SW 1271 (cell line): ENCODE measurements around the gene RNF144A.

Experiments
- DNase-seq, 2 experiments: peaks; one replicate each; lab custom pipeline; 2025; lab: John Stamatoyannopoulos, UW

RNF144A gene

DNA sequence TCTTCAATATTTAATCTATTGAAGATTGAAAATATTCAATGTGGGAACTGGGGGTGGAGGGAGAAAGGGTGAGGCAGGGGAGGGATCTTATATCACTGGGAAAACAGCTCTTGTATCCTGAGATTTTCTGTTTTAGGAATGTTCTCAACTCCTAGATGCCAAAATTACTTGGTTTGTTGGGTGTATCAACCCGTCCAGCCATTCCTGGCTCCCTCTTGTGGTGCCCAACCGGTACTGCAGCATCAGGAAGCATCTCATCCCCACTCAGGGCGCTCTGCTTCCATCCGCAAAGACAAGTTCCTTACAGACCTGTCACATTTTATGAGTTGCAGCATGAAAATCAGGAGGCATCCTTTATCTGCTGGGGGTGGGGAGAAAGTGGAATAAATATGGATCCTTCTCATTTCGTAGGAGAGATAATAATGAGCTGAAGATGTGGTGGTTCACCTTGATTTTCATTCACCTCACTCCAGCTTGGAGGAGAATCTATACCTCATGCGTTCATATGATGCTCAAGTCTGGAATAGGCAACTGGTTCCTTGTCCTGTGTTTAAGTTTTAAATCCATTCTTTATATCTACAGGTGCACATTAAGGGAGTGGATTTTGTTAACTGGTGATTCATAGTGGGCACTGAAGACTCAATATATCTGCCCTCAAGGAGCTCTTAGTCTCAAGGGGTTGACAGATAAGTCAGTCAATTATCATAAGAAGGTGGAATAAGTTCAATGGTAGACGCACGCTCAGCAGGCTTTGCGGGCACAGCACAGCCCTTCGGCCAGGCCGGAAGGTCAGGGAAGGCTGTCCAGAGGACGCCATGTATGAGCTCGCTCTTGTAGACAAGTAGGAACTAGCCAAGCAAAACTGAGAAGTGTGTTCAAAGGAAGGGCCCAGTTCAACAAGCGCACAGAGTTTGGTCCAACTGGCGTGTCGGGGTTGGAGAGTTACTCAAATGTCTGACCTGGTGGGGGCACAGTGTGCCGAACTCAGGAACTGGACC lies 127.3 kb downstream of the RNF144A start:
- peak in 1 of 2 experiments; percentile 25 for DNase-seq

DNA sequence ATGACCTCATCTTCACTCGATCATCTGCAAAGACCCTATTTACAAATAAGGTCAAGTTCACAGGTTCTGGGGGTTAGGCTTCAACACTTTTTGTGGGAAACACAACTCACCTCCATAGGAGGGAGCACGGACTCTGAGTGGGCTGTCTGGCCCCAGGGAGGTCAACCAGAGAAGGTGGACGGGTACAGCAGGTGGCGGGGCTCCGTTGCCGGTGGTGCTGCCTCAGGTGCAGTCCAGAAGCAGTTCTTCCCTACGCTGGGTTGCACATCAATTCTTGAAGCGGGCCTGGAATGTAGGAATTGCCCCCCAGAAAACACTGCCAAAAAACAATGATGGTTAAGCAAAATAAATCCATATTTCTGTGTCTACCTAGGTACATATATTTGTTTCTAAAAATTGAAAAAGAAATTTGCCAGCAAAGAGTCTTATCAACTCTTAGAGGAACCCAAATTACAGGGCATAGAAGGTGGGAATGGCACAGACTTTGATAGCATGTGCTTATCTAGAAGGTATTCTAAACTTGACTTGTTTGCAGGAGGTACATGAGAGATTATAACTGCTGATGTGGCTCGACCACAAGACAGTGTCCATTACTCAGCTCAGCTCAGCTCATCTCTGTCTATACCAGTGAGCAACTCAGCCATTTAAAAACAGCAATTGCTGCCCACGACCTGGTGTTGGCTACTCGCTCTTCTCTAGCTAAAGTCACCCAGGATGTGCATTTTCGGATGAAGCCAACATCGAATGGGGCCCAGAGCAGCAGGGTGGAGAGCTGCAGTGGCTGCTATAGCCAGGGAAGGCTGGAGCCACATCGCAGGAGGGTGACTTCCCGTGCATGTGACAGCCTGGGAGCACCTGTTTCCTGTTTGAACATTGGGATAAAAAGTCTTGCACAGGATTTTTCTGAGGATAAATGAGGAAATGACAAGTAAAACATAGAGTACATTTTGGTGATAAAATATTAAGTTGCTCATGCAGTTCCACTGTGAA lies 128.7 kb downstream of the RNF144A start:
- no peak for DNase-seq

DNA sequence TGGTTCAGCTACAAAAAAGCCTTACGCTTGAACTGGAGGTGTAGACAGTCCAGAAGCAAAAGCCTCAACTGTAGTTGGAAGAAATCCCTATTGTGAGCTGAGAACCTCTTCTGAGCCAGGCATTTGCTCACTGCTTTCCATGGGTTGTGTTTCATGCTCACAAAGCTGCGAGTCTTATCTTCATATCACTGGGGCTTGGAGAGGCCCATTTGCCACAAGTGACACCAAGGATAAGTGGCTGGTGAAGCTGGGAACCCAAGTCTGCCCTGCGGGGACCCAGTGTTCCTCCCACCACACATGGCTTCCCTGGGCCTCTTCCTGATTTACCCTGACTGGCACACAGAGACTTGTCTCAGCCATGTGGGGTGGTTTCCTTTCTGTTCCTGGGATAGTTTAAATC lies 130.4 kb downstream of the RNF144A start:
- no peak for DNase-seq

DNA sequence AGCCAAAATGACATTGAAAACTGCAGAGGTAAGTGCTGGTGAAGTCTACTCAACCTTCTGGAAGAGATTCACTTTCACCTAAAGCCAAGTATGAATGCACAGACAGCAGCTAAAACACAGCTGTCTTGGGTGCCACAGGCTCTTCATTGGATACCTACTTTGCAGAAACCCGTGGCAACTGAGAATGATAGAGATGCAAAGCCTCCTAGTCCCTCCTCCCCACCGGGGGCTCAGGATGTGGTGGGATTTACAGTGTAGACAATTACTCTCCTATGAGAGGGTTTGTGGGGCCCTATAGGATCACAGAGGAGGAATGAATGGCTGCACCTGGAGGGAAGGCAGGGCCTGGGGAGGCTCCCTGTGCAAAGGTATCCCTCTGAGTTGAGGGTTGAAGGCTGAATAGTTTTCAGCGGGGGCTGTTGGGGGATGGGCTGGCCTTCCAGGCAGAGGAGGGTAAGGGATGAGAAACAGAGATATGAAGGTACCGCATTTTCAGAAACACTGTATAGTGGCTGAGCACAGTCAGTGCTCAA lies 131.6 kb downstream of the RNF144A start:
- no peak for DNase-seq

DNA sequence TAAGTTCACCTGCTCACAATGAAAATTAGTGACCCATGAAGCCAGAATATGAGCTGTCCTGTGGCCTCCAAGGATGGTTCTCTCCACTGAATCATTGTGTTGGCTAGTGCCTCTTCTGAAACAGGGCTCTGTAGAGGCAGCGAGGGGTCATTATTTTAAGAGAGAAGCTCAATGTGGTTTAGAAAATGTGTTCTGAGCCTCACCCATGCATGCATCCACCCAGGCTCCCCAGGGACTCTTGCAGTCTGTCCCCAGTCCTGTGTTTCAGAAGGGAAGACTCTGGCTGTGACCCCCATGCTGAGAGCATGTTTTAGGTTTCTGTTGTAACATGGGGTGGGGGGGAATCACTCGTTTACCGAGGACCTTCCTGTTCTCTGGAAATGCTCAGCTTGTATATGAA lies 135.2 kb downstream of the RNF144A start:
- no peak for DNase-seq

DNA sequence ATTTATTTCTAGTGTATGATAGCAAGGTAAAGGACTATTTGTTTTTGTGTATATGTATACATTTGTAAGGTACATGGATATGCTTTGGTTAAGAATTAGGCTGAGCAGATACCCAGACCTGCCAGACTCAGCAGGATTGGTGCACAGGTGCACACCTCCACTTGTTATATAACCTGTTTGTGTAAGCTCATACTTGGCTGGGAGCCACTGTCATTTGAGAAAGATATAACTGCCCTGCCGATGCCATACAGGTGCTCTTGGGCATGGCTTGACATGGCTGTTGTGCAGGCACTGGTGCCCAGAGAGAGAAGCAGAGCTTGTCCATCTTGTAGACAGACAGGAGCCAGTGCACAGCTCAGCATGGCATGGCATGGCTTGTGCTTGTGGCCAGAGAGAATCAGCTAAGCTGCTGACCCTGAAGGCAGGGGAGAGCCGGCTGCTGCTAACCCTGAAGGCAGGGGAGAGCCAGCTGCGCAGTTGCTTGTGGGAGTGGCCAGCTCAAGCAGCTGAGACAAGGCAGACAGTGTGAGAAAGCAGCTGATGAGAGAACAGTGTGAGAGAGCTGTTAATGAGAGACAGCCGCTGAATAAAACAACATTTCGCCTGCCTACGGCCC lies 136.5 kb downstream of the RNF144A start:
- no peak for DNase-seq

DNA sequence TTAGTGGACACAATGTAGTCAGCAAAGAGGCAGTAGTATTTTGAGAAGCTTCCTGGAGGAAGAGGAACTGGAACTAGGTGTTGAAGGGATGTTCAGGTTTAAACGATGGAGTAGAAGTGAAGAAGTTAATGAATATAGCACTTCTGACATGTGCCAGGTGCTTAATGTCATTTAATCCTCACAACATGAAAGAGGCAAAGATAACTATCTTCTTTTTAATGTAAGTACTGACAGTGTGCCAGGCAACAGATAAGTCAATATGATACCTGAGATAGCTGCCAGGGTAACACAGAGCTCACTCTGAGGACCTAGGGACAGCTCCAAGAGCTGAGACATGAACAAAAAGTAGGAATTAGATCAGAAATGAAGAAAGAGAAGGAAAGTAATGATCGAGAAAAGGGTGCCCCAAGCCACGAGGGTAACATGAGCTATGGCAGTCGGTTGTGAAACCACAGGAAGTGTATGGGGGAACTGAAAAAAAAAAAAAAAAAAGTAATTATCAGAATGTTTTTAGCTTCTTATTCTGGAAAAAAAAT lies 140.7 kb downstream of the RNF144A start:
- no peak for DNase-seq

DNA sequence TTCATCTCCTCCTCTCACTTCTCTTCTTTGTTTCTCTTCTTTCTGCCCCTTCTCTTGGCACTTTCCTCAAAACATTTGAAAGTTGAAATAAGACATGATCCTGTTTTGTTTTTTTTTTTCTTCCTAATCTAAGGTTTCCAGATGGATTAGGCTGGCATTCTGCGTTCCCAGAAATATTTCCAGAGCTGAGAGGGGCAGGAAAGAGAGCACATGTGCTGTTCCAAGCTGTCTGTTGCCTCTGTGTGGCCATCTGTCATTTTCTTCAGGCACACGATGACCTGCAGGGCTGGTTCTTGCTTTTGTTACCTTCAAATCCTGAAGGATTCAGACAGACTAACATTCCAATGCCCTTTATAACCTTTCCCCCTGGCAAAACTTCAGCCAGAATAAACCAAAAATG lies 142.9 kb downstream of the RNF144A start:
- no peak for DNase-seq

DNA sequence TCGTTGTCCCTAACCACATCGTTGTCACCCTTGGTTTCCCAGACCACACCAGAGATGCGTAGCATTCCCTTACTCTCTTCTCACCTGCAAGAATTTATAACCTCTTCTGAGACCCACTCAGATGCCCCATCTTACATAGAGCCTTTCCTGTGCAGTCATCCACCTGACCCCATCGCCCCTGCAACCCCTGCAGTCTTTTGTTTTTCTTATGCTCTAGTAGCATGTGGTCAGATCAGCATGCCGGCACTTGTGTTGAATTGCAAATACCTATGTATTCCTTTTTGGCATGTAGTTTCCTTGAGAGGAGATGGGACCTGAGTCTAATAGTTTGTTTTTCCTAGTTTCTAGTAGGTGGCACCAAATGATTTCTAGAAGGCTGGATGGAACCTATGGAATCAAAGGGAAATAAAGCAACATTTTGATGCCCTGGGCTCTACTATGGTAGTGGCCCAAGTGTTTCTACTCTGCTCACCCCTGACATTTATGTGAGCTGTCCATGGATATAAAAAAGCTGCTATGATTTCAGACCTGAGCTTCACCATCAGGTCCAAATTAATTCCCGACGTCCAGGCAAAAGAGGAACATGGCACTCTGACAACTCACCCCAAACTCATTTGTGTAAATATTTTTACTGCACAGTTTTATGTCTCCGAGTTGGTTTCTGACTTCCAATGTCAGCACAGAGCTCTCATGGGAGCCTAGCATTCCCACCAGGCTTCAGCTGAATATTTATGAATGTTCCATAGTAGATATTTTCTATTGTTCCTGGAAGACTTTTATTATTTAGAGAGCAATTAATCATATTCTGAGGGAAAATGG lies 143.6 kb downstream of the RNF144A start:
- no peak for DNase-seq

DNA sequence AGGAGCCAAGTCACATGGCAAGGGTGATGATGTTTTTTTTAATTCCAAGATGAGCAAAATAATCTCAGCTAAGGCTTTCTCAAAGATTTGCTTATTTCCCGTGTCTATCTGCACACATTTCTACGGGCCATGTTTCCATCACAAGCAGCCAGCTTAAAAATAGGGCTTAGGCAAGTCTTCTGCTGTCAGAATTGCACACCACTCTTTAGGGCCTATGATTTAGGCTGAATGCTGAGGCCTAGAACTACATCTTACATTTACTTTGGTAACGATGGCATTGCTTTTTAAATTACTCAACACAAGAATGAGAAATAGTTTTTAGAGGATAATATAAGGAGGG lies 144.2 kb downstream of the RNF144A start:
- no peak for DNase-seq

DNA sequence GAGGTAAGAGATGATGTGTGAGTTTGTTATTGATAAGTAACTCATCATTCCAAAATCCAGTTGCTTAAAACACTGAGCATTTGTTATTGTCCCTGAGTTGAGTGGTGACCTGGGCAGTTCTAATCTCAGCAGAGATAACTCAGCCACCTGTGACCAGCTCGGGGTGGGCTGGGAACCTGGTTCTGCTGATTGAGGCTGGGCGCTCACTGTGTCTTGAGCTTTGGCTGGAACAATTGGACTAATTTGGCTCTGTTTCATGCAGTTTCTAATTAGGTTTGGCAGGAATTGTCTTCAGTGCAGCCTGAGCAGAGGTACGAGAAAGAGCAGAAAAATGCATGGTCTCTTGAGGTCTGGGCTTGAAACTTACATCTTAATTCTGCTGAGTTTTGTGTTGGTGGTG lies 144.7 kb downstream of the RNF144A start:
- no peak for DNase-seq

DNA sequence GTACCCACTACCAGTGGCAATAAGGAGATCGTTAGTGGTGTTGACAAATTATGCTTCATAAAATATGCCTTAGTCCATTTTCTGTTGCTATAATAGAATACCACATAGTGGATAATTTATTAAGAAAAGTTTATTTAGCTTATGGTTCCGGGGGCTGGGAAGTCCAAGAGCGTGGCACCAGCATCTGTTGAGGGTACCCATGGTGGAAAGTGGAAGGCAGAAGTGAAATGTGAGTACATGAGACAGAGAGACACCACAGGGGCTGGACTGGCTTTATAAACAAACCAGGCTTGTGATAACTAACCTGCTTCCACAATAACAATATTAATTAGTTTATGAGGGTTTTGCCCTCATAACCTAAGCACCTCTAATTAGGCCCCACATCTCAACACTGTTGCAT lies 146.6 kb downstream of the RNF144A start:
- DNase-seq: no peak

DNA sequence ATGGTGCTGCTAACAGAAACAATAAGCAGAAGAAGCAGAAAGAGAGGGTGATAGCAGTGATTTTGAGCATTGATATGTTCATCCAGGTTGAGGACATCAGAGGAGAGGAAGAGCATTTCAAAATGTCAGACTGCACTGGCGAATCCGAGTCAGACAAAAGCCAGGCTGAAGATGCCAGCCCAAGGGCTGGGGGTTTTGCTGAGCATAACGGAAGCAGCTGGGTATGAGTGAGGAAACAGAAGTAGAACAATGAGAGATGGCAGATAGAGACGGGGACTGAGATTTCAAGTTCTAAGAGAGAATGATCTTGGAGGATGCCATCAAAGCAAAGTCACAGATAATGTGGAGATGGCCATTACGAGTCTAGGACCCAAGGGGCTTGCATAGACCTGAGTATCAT lies 151.2 kb downstream of the RNF144A start:
- DNase-seq: no peak

DNA sequence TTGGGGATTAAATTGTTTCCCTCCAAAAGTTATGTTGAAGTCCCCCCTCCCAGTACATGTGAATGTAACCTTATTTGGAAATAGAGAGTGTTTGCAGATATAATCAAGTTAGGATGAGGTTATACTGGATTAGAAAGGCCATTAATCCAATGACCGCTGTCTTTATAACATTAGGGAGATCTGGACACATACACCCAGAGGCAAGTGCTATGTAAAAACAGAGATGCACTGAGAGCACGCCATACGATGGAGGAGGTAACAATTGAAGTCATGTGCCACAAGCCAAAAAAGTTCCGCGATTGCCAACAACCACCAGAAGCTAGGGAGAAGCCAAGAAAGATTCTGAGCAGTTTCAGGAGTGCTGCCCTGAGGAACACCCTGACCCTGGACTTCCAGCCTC lies 153.3 kb downstream of the RNF144A start:
- DNase-seq: no peak

DNA sequence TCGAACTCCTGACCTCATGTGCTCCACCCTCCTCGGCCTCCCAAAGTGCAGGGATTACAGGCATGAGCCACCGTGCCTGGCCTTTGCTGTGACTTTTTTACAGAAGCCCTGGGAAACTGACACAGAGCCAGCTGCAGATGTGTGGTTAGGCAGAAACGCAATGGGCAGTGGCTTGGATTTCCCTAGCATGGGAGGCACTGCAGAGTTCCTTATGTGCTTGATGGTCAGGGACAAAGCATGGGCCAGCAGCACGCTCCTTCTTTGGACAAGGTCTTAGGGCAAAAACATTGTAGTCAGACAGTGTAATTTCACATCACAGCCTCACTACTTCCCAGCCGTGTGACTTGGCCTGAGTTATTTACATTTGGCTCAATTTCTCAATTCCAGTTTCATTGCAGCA lies 153.9 kb downstream of the RNF144A start:
- DNase-seq: no peak

DNA sequence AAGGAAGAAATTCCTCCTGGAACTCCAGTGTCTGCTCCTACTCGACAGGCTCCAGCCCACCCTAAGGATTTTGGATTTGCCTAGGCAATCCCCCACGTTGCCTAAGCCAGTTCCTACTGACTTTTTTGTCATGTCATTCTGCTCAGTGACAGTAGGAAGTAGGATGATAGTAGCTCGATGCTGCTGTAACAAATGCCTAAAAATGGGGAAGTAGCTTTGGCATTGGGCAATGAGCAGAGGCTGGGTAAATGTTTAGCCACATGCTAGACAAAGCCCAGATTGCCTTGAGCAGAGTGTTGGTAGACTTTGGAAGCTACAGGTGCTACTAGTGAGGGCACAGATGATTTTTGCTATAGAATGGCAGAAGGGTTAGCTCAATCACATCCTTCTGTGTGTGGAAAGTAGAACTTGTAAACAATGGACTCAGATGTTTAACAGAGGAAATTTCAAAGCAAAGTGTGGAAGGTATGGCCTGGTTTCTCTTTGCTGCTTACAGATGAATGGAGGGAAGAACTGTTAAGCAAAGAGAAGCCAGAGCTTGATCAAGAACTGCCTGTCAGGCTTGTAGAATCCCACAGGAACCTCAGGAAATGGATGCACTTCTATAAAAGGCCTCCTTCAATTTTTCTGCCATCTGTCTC lies 154.8 kb downstream of the RNF144A start:
- DNase-seq: no peak

DNA sequence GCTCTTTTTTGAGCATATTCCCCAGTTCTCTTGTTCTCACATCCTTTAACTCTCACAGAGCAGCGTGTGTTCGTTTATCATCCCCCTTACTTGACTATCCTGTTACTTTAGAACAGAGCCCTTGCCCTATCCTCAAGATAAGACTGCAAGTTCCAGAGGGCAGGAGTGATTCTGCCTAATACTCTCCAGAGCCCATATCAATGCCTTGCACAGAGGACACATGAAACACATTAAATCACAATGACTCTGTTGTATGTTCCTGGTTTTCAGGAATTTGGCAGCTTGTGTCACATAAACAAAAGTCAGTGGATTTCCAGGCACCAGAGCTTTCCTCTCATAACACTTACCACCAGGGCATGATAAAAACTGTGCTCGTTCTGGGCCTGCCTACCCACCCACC lies 156.7 kb downstream of the RNF144A start:
- DNase-seq: no peak

DNA sequence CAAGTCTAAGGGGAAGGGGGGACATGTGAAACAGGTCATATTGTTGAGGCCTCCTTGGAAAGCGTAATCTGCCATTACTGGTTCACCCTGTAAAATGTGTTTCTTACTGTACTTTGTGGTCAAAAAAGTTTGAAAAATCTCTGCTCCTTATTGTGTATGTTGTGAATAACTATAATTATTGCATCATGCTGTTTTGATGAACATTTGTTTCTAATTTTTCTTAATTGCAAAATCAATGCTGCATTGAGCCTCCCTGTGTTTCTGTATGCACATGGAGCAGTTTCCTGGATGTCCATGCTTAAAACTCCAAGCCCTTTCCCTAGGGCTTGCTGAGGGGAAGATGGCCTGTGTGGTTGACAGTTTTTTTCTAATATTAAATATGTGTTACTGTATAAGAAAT lies 158.6 kb downstream of the RNF144A start:
- DNase-seq: no peak

DNA sequence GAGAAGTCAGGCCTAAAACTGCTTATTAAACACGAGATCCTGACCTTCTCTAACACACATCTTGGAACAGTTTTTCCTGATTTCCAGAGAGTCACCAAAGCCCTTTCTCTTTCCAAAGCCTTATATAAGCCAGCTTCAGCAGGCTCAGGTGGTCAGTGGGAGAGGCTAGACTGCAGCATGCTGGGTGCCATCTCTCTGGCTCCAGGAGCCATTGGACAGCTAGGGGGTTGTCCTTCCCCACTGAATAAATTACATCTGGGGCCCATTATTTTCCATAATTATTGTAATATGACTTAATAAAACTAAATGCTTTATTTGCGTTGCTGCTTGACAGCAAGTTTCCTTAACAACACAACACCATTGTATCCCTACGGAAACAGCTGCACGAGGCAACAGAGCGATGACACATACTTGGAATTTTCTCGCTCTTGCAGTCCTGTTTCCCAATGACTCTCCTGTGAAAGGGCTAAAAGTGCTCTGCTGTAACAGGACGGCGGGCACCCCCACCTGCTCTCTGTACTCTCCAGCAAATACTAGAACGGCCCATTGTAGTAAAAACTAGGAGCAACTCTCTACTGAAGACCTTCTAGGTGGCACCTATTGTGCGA lies 160.6 kb downstream of the RNF144A start:
- no peak for DNase-seq
